NCI-H2107 (cell line): Measurements from ENCODE around the gene MLF2.
A peak's percentile ranks its signal among the peaks of the same experiment; 100 is the strongest.
"Not testable (repeated sequence)": the region's sequence is repeated elsewhere in the genome, so short reads cannot be mapped to it uniquely, and the experiment has no call there.

Experiments used
- DNase-seq: peaks from one replicate; lab custom pipeline; 2025; lab: John Stamatoyannopoulos, UW

MLF2 gene

DNA sequence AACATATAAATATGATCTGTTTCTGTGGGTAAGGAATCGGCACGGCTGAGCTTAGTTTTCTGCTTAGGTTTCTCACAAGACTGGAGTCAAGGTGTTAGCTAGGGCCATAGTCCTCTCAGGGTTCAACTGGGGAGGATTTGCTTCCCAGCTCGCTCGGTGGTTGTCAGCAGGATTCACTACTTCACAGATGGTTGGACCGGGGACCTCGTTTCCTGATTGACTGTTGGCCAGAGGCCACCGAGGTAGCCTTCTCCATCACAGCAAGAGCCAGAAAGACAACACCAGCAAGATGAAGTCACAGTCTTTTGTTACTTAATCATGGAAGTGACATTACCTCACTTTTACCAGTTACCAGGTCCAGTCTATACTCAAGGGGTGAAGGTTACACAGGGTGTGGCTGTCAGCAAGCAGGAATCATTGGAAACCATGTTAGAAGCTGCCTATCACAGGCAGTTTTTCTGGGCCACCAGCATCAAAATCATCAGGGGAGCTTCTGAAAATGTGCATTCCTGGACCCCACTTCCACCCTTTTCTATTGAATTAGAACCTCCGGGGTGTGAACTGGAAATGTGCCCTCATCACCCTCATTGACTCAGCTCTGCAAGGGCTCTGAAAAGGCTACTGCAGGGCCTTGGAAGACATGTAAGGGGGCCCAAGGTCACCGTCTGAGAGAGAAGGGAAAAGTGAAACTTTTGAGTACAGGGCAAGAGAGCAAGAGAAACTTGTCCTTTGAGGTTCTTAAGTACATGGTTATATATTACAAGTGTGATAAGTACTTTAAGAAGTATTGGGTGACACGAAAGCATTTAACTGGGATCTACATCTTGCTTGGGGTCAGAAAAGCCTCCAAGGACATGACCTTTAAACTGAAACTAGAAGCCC is 18.2 kb downstream of the MLF2 start:
- no peak for DNase-seq

GRCh38 chr12:6730169-6730568 is 22.8 kb downstream of the MLF2 start:
- DNase-seq = no peak

DNA sequence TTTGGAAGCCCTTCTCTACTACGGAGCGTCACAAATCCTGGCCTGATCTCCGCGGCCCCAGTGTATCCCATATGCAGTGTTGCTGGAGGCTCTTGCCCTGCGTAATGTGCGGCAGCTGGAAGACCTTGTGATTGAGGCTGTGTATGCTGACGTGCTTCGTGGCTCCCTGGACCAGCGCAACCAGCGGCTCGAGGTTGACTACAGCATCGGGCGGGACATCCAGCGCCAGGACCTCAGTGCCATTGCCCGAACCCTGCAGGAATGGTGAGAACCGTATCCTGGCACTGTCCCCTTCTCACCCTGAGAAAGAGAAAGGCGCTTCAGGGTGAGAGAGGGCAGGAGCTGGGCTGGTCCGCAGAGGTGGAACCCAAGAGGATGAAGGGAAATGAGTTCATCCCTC is 23.8 kb downstream of the MLF2 start:
- no peak for DNase-seq

DNA sequence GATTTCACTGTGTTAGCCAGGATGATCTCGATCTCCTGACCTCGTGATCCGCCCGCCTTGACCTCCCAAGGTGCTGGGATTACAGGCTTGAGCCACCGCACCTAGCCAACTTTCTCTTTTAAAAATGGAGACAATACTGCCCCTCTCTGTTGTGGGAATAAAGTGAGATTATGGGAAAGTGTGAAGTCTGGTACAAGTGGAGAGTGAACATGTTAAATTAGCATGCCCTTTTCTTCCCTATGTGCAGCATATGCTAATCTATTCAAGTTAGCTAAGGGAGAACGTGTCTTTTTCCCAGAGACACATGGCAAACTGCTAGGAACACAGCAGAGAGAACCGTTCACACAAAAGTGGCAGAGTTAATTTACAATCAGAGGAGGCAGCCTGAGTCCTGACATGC is 27.6 kb downstream of the MLF2 start:
- DNase-seq = no peak

DNA sequence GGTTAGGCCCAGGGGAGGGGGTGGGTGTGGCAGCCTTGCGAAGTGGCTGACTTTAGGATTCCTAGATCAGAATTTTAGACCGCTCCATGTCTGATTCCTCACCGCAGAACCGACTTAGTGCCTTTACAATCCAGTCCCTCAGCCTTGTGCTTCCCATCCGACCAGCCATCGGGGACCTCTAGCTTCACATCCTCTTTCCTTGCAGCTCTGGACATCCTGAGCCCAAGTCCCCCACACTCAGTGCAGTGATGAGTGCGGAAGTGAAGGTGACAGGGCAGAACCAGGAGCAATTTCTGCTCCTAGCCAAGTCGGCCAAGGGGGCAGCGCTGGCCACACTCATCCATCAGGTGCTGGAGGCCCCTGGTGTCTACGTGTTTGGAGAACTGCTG is 28.5 kb downstream of the MLF2 start:
- DNase-seq = no peak

DNA sequence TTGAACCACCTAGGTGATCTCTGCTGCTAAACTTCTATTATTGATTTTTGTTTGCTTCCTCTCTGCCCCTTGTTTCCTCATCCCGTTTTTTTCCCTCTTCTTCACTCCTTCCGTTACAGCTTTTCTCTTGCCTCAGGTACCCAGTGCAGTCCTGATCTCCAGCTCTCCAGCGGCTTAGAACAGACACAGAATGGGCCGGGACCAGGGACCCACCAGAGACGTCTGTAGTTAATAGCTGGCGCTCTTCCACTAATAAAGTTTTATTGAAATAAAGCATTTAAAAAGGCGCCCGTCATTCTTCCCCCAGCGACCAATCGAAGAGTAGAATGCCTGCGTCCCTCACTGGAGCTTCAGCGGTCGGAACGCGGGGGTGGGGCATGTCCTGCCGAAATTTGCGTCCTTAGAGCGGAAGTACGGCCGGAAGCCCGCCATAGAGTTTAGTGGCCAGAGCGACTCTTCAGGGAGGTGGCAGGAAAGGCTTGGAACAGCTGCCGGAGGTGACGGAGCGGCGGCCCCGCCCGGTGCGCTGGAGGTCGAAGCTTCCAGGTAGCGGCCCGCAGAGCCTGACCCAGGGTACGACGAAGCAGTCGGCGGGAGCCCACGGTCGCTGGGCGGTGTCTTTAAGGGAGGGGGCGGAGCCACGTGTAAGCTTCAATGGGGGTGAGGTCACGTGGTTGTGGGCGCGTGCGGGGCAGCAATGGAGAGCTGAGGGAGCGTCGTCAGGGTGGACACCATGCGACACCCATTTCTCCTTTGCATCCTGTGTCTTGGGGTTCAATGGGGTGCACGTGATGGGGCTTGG is 29.1 kb downstream of the MLF2 start, which contains the start of gene COPS7A:
Gene COPS7A (plus strand): TSS at position 440 of the 802 bp plus-strand sequence. CDS start 611 bp downstream, outside the sequence.
- DNase-seq = peak; percentile 97

- DNase-seq = no peak
These were observed 30.1 kb downstream of the MLF2 start for GRCh38 chr12:6722863-6723262.

- DNase-seq = no peak
These were observed 36.0 kb downstream of the MLF2 start for GRCh38 chr12:6716874-6717437.

GRCh38 chr12:6716031-6716873 is 36.7 kb downstream of the MLF2 start:
- DNase-seq = not testable (repeated sequence)

DNA sequence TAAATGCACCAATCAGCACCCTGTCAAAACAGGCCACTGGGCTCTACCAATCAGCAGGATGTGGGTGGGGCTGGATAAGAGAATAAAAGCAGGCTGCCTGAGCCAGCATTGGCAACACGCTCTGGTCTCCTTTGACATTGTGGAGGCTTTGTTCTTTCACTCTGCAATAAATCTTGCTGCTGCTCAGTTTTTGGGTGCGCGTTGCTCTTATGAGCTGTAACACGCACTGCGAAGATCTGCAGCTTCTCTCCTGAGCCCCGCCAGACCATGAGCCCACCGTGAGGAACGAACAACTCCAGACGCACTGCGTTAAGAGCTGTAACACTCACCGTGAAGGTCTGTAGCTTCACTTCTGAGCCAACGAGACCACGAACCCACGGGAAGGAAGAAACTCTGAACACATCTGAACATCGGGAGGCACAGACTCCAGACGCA is 44.0 kb downstream of the MLF2 start:
- no peak for DNase-seq

DNA sequence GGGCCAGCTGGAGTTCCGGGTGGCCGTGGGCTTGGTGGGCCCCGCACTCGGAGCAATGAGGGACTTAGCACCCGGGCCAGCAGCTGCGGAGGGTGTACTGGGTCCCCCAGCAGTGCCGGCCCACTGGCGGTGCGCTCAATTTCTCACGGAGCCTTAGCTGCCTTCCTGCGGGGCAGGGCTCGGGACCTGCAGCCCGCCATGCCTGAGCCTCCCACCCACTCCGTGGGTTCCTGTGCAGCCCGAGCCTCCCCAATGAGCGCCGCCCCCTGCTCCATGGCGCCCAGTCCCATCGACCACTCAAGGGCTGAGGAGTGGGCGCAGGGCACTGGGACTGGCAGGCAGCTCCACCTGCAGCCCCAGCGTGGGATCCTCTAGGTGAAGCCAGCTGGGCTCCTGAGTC is 44.6 kb downstream of the MLF2 start:
- not testable (repeated sequence) for DNase-seq

DNA sequence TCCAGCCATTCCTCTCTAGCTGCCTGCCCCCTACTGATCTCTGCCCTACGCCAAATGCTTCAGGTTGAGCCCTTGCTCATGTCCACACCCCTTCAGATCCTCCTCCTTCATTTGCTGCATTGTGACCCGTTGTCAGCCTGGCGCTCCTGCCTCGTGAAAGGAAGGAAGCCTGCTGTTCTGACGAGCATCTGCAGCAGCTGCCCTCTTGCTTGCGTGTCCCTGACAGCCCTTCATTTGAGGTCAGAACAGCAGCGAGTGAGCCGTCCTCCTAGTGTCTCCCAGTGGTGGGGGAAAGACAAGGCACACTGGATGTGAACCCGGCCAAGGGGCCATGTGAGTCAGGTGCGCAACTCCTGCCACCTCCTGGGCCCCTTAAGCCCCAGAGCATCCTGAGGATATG is 49.3 kb downstream of the MLF2 start:
- DNase-seq = no peak

DNA sequence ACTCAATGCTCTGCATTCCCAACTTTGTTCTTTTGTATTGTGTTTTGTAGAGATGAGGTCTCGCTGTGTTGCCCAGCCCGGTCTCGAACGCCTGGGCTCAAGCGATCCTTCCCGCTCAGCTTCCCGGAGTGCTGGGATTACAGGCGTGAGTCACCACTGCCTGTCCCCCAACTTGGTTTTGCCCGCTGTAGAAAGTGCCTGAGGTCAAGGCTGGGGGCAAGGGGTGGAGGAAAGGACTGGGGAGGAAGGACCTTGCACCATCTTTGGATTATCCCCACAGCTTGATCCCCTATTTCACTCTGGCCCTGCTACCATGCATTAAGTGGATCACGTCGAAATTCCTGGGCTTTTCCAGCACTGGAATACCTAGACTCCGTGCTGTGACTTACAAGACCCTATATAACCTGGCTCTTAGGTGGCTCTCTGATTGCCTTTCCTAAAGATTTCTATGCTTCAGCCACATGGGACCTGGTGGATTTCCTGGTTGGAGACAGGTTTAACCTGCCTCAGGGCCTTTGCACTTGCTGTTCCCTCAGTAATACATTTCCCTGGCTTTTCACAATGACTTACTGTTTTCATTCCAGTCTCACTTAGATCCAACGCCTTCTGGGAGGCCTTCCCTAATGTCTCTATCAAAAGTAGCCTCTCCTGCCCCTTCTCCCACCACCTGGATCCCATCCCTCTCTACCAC is 51.7 kb downstream of the MLF2 start:
- no peak for DNase-seq

GRCh38 chr12:6700646-6701051 is 52.3 kb downstream of the MLF2 start, which contains the start of gene PIANP:
TSS of gene PIANP (minus strand) at chr12:6700815. CDS start at chr12:6698061, 2,754 bp downstream.
- no peak for DNase-seq

DNA sequence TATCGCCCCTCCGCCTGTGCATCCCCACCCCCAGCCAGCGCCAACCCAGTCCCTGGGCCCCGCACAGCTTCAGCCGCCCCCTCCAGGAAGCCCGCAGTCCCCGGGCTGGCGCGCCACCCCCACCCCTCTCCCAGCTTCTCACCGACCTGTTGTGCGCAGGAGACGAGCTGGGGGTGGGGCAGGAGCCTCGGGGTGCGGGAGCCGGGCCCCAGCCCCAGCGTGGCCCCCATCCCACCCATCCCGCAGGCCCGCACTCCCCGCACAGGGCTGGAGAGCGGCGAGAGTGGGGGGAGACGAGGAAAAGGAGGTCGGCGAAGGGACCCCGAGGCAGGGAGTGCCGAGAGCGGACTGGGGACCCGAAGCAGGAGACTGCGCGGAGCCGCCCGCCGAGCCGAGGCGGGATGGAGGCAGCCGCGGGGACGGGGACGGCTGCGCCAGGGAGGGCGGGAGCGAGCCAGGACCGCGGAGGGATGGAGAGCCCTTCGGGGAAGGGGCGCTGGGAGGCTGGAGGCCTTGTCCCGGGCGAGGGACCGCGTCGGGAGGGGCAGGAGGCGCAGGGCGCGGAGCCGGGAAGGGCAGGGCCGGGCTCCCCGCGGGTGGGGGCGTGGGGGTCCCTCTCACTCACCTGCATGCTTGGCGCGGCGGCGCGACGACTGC is 52.8 kb downstream of the MLF2 start:
- DNase-seq = no peak

DNA sequence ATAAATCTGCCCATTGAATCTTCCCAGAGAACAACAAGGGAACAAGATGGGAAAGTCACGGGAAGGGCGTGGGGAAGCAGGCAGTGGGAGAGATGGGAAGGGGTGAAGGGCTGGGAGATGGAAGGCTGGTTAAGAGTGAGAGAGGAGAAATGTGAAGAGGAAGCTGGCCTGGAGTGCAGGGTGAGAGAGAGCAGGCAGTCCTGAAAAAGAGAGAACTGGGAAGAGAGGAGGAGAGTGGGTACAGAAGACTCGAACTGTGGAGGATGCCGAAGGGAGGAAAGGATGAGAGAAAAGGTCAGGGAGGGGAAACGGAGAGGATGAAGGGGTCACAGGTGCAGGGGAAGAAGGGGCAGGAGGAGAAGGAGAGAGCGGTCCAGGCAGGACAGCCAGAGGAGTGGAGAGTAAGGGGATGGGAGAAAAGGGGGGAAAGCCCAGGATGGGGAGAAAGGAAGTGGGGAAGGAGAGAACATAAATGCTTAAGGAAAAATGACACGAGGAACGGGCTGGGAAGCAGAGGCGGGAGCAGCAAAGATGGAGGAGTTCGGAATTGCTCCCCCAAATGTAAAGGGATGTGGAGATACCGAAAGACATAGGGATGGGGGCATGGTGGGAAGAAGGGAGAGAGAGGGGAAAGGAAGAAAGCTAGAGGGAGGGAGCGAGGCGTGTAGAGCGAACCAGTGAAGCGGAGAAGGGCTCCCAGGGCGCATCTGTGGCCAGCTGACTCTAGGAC is 53.5 kb downstream of the MLF2 start:
- no peak for DNase-seq

- no peak for DNase-seq
These were observed 54.4 kb downstream of the MLF2 start for GRCh38 chr12:6698352-6699046.
